H1 (cell line): ENCODE results near the gene CGB2.

Experiments
- CEBPB ChIP-seq: IDR thresholded peaks from 2 replicates; pipeline ENCODE4 v1.6.1; 2012; ENCODE audit warnings: low read depth, low read length
- CTCF ChIP-seq, 3 experiments: IDR thresholded peaks; 1 replicate in 2 of 3; 2 replicates in 1 of 3; pipeline versions ENCODE4 v1.5.1 to v1.6.1; 2011; ENCODE audit warnings: low read length in 3 of 3, mild to moderate bottlenecking in 3 of 3, inconsistent platforms in 2 of 3, low read depth in 1 of 3, moderate library complexity in 1 of 3; ENCODE audit not compliant: insufficient read depth in 1 of 3; ENCODE audit errors: control extremely low read depth in 1 of 3
- EZH2 ChIP-seq: fragments of 200-600 bp; sonication (generic); IDR thresholded peaks from 2 replicates; pipeline ENCODE4 v1.7.1; 2012; ENCODE audit warnings: low read depth, mild to moderate bottlenecking, moderate library complexity, low read length, inconsistent platforms; ENCODE audit not compliant: severe bottlenecking
- JUND ChIP-seq: IDR thresholded peaks from 2 replicates; pipeline ENCODE4 v1.6.1; 2011; ENCODE audit warnings: mild to moderate bottlenecking, improper control_type of control experiment, low read length
- POLR2A ChIP-seq, 2 experiments: IDR thresholded peaks; 1 replicate in 1 of 2; 2 replicates in 1 of 2; pipeline ENCODE4 v1.6.1; 2011; ENCODE audit warnings: low read depth in 2 of 2, low read length in 2 of 2, mild to moderate bottlenecking in 2 of 2; ENCODE audit errors: control extremely low read depth in 1 of 2
- POLR2AphosphoS5 ChIP-seq: IDR thresholded peaks from 2 replicates; pipeline ENCODE4 v1.6.1; 2011; ENCODE audit warnings: low read depth, low read length
- POU5F1 ChIP-seq: IDR thresholded peaks from 2 replicates; pipeline ENCODE4 v1.6.1; 2011; ENCODE audit warnings: low read depth, mild to moderate bottlenecking, low read length, moderate library complexity
- SUZ12 ChIP-seq: fragments of 200-600 bp; sonication (generic); IDR thresholded peaks from 2 replicates; pipeline ENCODE4 v1.6.1; 2012; ENCODE audit warnings: mild to moderate bottlenecking, inconsistent platforms, low read length, moderate library complexity, mixed read lengths
- TBP ChIP-seq: IDR thresholded peaks from 2 replicates; pipeline ENCODE4 v1.6.1; 2011; ENCODE audit warnings: low read depth, low read length, improper control_type of control experiment

- TF ChIP-seq POU5F1 (no peak), CEBPB (no peak), POLR2A (IDR thresholded peaks at IDR 0.05; ENCODE audit: control extremely low read depth in 1 of 2, low read depth in 2 of 2, low read length in 2 of 2) (no peak), CTCF (IDR thresholded peaks at IDR 0.05; ENCODE audit: control extremely low read depth in 1 of 3, insufficient read depth in 1 of 3, low read depth in 1 of 3, low read length in 3 of 3) (peak; percentile 13 to 34 (median 28); a peak in 2 of 4 replicates), EZH2 (peak; percentile 76), POLR2AphosphoS5 (no peak), JUND (no peak), SUZ12 (peak; percentile 79; the same call in 1 of the 2 replicates), TBP (no peak)
Measured at GRCh38 chr19:49056101-49056901, 24.6 kb downstream of the CGB2 start.
